Glomerular visceral epithelial cell (primary cell): ENCODE data around the gene OPCML.

Experiments
- DNase-seq: peaks from one replicate; pipeline ENCODE4 v3.0.0-alpha.2; 2016; ENCODE audit errors: extremely low spot score

Gene OPCML

GRCh38 chr11:133409799-133410198 is 122.5 kb downstream of the OPCML start:
- DNase-seq, result no peak

GRCh38 chr11:133408936-133409335 is 123.4 kb downstream of the OPCML start:
- no peak for DNase-seq

DNA sequence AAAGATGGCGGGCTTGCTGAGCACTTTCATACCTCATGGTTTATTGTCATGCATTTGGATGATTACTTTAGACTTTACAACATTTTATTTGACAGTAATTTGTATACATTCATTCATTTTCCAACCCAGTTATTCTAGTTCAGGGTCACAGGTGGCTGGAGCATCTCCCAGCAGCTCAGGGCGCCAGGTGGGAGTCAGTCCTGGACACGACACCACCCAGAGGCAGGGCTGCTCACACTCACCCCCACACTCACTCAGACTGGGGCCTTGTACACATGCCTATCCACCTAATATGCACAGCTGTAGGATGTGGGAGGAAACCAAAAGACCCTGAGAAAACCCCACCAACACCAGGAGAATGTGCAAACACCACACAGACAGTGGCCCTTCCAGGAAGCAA is 123.9 kb downstream of the OPCML start:
- no peak for DNase-seq

DNA sequence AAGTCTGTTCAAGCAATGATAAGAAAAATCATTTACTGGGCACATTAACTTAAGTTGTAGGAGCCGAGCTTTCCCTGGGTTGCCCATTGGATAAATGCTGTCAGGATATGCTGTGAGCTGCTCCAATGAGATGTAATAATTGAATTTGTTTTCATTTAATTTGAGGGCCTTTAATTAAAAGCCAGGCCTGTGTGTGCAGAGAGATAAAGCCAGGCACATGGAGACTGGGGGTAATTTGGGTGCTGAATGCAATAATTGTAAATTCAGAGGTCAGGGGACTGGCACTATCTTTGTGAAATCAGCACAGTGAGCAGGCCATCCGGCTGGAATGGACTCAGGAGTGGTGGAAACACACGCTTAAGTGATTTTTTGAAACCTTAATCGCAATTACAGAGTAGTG is 125.8 kb downstream of the OPCML start:
- DNase-seq, result no peak

GRCh38 chr11:133403900-133404299 is 128.4 kb downstream of the OPCML start:
- no peak for DNase-seq

DNA sequence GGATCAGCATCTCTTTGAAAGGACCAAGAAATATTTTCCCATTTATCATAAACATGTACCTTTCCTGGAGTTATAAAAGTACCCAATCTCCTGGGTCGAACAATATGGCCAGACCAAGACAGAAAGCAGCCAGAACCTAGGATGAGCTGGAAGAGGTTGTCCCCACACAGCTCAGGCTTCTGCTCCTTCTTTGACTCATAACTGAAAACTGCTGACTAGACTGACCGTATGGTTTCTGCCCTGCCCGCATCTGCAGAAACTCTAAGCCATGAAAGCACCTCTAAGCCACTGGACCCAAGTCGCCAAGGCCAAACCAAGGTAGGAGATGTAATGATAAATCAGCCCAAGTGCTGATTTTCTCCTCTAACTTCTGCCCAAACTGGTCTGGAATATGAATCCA is 129.8 kb downstream of the OPCML start:
- DNase-seq, result no peak

DNA sequence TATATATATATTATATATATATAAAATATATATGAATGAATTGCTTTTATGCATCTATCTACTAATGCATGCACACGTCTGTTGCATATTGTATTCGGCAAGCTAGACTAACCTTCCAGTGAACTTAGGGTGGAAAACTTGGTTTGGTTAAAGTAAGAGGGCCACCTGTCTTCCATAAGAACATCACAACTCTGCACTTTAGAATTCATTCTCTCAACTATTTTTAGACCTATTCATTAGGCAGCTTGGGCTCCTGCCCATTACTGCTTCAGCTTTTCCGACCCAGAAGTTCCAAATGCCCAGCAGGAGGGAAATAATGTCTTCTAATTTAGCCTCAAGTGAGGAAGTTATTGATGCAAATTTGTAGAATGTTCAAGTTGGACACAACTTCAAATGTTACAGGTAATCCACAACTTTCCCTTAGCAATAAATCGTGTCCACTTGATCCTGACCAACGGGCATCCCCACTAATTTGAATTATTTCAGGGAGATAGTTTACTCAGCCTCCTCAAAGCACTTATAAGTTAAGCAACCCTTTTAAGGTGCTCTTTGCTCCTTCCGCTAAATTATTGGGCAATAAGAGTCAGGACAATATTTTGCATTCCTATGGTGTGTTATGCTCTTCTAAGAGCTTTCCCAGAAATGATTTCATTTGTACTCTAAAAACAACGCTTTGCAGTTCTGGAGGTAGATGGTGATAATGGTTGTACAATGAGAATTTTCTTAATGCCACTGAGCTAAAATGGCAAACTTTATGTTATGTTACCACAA is 132.3 kb downstream of the OPCML start:
- no peak for DNase-seq

- DNase-seq, result no peak
These were observed 133.0 kb downstream of the OPCML start for GRCh38 chr11:133399294-133399693.

- no peak for DNase-seq
These were observed 141.5 kb downstream of the OPCML start for GRCh38 chr11:133390803-133391202.

- DNase-seq, result no peak
These were observed 143.2 kb downstream of the OPCML start for GRCh38 chr11:133388975-133389568.

DNA sequence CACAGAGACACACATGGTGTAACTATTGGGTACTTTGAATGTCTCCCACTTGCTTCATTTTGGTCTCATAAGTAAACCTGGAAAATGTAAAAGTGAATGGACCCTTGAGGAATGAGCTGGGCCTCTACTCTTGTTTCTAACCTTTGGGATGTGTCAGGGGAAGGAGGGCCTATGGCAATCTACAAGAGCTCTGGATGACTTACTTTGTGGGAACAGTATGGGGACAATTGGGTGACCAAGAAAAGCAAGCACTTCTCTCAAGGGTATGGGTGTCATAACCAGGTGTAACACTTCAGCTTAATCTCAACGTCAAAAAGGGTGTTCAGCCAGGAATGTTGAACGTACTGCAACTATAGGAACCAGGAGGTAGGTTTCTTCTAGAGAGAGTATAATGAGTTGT is 144.0 kb downstream of the OPCML start:
- no peak for DNase-seq

GRCh38 chr11:133386852-133387251 is 145.4 kb downstream of the OPCML start:
- no peak for DNase-seq

GRCh38 chr11:133386262-133386661 is 146.0 kb downstream of the OPCML start:
- DNase-seq, result no peak

DNA sequence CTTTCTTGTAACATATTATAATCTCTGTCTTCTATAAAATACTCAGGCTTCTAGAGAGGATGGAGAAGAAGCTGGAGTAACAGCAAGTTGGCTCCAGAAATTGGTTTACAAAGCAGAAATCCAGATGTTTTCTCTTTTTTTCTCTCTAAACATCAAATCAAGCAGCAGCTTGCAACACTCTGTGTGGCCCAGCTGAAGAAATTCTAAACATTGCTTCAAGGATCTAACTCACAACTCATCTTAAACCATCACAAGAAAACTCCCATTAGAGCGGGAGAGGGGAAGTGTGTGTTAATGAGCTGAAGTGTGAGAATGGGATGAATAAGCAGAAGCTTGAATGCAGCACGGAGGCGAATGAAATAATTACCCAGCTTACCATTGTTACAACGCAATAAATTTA is 146.5 kb downstream of the OPCML start:
- DNase-seq, result no peak

DNA sequence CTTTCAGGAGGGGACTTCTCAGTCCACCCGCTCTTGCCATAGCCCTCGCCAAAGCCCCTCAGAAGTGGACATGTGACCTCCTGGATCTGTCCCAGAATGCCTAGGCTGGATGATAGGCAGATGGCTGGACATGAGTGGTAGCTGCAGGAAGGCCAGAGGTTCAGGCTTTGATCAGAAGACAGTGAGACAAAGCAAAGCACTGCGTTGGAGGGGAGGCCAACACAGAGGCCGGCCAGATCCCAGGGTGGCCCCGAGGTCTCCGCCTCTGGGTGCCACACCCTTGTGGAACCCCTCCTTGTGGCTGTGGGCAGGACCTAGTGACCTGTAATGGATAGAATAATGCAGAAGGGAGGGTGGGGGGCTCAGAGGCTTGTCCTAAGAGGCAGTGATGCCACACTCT is 147.6 kb downstream of the OPCML start:
- no peak for DNase-seq

DNA sequence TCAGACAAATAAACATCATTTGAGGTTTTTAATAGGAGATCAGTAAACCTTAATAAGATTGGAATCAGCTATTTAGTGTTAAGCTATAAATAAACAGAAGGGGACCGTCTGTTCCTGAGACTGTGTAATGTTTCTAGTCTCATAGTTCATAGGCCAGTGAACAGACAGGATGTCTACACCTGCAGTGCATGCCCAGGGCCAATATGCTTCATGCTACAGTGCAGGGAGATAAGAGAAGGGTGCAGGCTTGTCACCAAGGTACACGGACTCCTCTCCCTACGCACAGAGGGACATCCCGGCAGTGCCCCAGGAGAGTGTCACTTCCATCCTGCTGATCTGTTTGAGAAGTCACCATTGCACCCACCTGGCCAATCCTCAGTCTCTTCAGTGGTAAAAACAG is 148.6 kb downstream of the OPCML start:
- DNase-seq, result no peak

GRCh38 chr11:133383201-133383600 is 149.1 kb downstream of the OPCML start:
- DNase-seq, result no peak

GRCh38 chr11:133382131-133382812 is 150.0 kb downstream of the OPCML start:
- DNase-seq, result no peak

DNA sequence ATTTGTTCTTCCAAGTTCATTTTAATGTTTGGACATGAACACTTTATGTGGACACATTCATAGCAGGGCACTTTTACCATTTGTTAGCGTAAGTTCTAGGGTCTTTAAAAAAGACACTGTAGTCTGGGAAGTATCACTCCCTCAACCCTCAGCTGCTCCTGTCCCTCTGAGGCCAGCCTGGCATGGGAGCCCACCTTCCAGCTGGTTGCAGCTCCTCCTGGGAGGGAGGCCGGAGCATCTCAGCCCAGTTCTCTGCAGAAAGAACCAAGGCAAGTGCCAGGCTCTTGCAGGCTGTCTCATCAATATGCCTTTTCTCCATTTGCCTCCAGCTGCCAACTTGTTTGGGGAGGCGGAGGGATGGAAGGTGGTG is 150.6 kb downstream of the OPCML start:
- no peak for DNase-seq

GRCh38 chr11:133366147-133366546 is 166.2 kb downstream of the OPCML start:
- DNase-seq, result no peak

DNA sequence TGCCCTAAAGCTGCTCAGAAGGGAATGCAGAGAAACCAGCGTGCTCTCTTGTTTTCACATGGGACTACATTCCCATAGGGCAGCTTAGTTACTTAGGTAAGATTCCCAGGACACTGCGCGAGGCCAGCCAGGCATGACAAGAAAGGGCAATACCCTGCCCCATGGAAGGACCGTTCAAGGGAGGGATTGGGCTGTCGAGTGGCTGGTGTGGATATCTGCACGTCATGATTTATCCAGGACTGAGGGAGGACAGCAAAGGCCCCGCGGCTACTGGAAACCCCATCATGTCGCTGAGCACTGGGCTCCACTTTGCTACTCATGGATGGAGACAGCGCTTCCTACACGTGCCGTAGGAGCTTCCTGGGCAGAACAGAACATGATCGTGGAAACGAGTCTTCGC is 169.4 kb downstream of the OPCML start:
- DNase-seq, result no peak

- no peak for DNase-seq
These were observed 170.1 kb downstream of the OPCML start for GRCh38 chr11:133362156-133362555.

GRCh38 chr11:133361689-133361994 is 170.7 kb downstream of the OPCML start:
- DNase-seq, result no peak
